Gastroesophageal sphincter (tissue), 4 donors: ENCODE measurements around the gene GPR183. TPM values are rescaled to one million over a fixed set of nuclear protein-coding genes. Genes with fewer than 3 reads are reported as not detected.

Experiments used
- ATAC-seq: fragments of 150-250 bp; one replicate; pipeline ENCODE4 v1.9.1; 2016; ENCODE audit warnings: mild to moderate bottlenecking, moderate library complexity
- H3K27ac ChIP-seq, 4 donors: fragments of 200-600 bp; sonication (generic) in 3 of 4; 1 replicate in 3 of 4; 2 replicates in 1 of 4; pipeline ENCODE4 v1.5.1; 2016 to 2019
- H3K27me3 ChIP-seq: fragments of 200-600 bp; sonication (generic); one replicate; pipeline ENCODE4 v1.5.1; 2019
- H3K36me3 ChIP-seq, 2 donors: fragments of 200-600 bp; sonication (generic); one replicate each; pipeline ENCODE4 v1.5.1; 2019; ENCODE audit warnings: control low read depth in 1 of 2
- H3K4me1 ChIP-seq, 3 donors: fragments of 200-600 bp; sonication (generic); 1 replicate in 2 of 3; 2 replicates in 1 of 3; pipeline ENCODE4 v1.5.1; 2016 to 2019; ENCODE audit warnings: control low read depth in 2 of 3
- H3K4me3 ChIP-seq, 2 donors: fragments of 200-600 bp; sonication (generic); one replicate each; pipeline ENCODE4 v1.5.1; 2019; ENCODE audit warnings: mild to moderate bottlenecking in 1 of 2, moderate library complexity in 1 of 2
- H3K9me3 ChIP-seq, 3 donors: fragments of 200-600 bp; sonication (generic); one replicate each; pipeline ENCODE4 v1.5.1; 2017 to 2019; ENCODE audit warnings: control low read depth in 2 of 3
- CTCF ChIP-seq, 4 experiments: fragments of 200-600 bp in 2 of 4; fragments of 450-650 bp in 2 of 4; sonication (generic) in 1 of 4; IDR thresholded peaks; one replicate each; pipeline ENCODE4 v1.5.1; 2017 to 2019; ENCODE audit warnings: antibody characterized with exemption in 4 of 4, mild to moderate bottlenecking in 2 of 4, moderate library complexity in 2 of 4
- EP300 ChIP-seq: sonication (generic); formaldehyde crosslinking; IDR thresholded peaks from one replicate; pipeline ENCODE4 v1.6.1; 2017; ENCODE audit warnings: antibody characterized with exemption, mild to moderate bottlenecking
- POLR2A ChIP-seq, 2 donors: fragments of 450-650 bp; IDR thresholded peaks; one replicate each; pipeline ENCODE4 v1.6.1; 2017; ENCODE audit warnings: antibody characterized with exemption in 2 of 2, mild to moderate bottlenecking in 2 of 2, moderate library complexity in 1 of 2
- POLR2AphosphoS5 ChIP-seq: sonication (generic); formaldehyde crosslinking; IDR thresholded peaks from one replicate; pipeline ENCODE4 v1.6.1; 2017; ENCODE audit warnings: antibody characterized with exemption
- WGBS, 2 donors: methylation state at CpG; one replicate each; pipeline ENCODE4 v1.1.5; 2018; ENCODE audit warnings: low coverage in 1 of 2; 5-methylcytosine and 5-hydroxymethylcytosine counted together
- total RNA-seq, 4 donors: library from RNA; depleted of rRNA; stranded (reverse); fragments of >200 nt; gene quantifications; one replicate each; pipeline ENCODE4 v1.1.0, GENCODE V29; 2016

GPR183 gene
- total RNA-seq, 4 donors from 2014 or later: 11.5 to 23.8 (median 18.1) TPM

GRCh38 chr13:99311748-99312492 lies 4.7 kb upstream of the GPR183 start:
- Histone ChIP-seq H3K4me1 (peaks cover 10 to 54% (median 15%) of the 10 kb centered on the region in 3 donors), H3K27me3 (no peaks in the 10 kb centered on the region), H3K9me3 (no peaks in the 10 kb centered on the region), H3K36me3 (no peaks in the 10 kb centered on the region), H3K27ac (peak overlapping the region in 3 of 4 donors; percentile 67 to 78 (median 75)), H3K4me3 (no peak overlapping the region)
- WGBS, 2 donors: 83 to 87% methylated on average over 9 to 10 of the region's 10 CpGs
- ATAC-seq: peak; percentile 41
- TF ChIP-seq CTCF (IDR thresholded peaks at IDR 0.05): no peak
- no peak for TF ChIP-seq POLR2A (IDR thresholded peaks at IDR 0.05)
- TF ChIP-seq EP300: no peak
- TF ChIP-seq POLR2AphosphoS5: no peak

GRCh38 chr13:99311137-99311536 lies 3.9 kb upstream of the GPR183 start:
- no peak for TF ChIP-seq EP300
- no peak for TF ChIP-seq CTCF (IDR thresholded peaks at IDR 0.05)
- no peak for TF ChIP-seq POLR2AphosphoS5
- TF ChIP-seq POLR2A (IDR thresholded peaks at IDR 0.05): no peak
- H3K27me3 ChIP-seq: no peaks in the 10 kb centered on the region
- peak overlapping the region in 3 of 4 donors; percentile 67 to 78 (median 75) for H3K27ac ChIP-seq
- H3K36me3 ChIP-seq: no peaks in the 10 kb centered on the region
- H3K4me3 ChIP-seq: no peak overlapping the region
- no peaks in the 10 kb centered on the region for H3K9me3 ChIP-seq
- H3K4me1 ChIP-seq: peaks cover 10 to 58% (median 15%) of the 10 kb centered on the region in 3 donors
- 65 to 84% methylated on average over 4 of the region's 4 CpGs for WGBS, 2 donors
- no peak for ATAC-seq

GRCh38 chr13:99310382-99311031 lies 3.3 kb upstream of the GPR183 start:
- TF ChIP-seq EP300 (no peak), POLR2AphosphoS5 (no peak), POLR2A (IDR thresholded peaks at IDR 0.05) (no peak), CTCF (IDR thresholded peaks at IDR 0.05) (no peak)
- ATAC-seq: no peak
- H3K9me3 ChIP-seq: no peaks in the 10 kb centered on the region
- H3K4me3 ChIP-seq: no peak overlapping the region
- H3K36me3 ChIP-seq: no peaks in the 10 kb centered on the region
- H3K4me1 ChIP-seq: peaks cover 10 to 64% (median 15%) of the 10 kb centered on the region in 3 donors
- H3K27ac ChIP-seq: peak overlapping the region; percentile 64 to 78 (median 71)
- 40 to 63% methylated on average over 4 of the region's 4 CpGs for WGBS, 2 donors
- H3K27me3 ChIP-seq: no peaks in the 10 kb centered on the region

GRCh38 chr13:99308471-99309087 lies 1.4 kb upstream of the GPR183 start:
- H3K4me3 ChIP-seq: no peak overlapping the region
- H3K9me3 ChIP-seq: no peaks in the 10 kb centered on the region
- peaks cover 10 to 83% (median 15%) of the 10 kb centered on the region in 3 donors for H3K4me1 ChIP-seq
- 33 to 52% methylated on average over 2 to 3 of the region's 3 CpGs for WGBS, 2 donors
- H3K27ac ChIP-seq: peak overlapping the region; percentile 24 to 75 (median 64)
- no peak for ATAC-seq
- TF ChIP-seq CTCF (IDR thresholded peaks at IDR 0.05): no peak
- TF ChIP-seq POLR2AphosphoS5: peak; percentile 10
- H3K27me3 ChIP-seq: no peaks in the 10 kb centered on the region
- H3K36me3 ChIP-seq: no peaks in the 10 kb centered on the region
